IMR-90 (cell line): ENCODE data around the gene AGAP2. TPM values are rescaled to one million over a fixed set of nuclear protein-coding genes. Genes with fewer than 3 reads are reported as not detected.

Experiments used
- ATAC-seq: fragments of 200-7000 bp; cut with Tn5 transposase; 2 replicates; pipeline ENCODE4 v1.9.1; 2020; ENCODE audit warnings: low read depth, mild to moderate bottlenecking, moderate library complexity
- BruUV-seq: library from RNA; stranded (reverse); fragments of 400-500 nt; replicated peaks from 2 replicates; lab custom pipeline; 2021; lab: Mats Ljungman, UMichigan
- CTCF ChIA-PET: fragments of 300-600 bp; formaldehyde crosslinking; extraction: SDS; loops from one replicate; lab custom pipeline; 2021; ENCODE audit warnings: antibody characterized with exemption; lab: Yijun Ruan, JAX
- POLR2A ChIA-PET: fragments of 300-600 bp; sonication (Branson Sonifier 250); formaldehyde crosslinking; loops from one replicate; lab custom pipeline; 2022; ENCODE audit warnings: antibody characterized with exemption; ENCODE audit not compliant: unreplicated experiment; lab: Charles Lee
- DNase-seq: peaks from one replicate; pipeline ENCODE4 v3.0.0; 2013
- H2AFZ ChIP-seq: replicated peaks from 2 replicates; pipeline ENCODE3; 2013; ENCODE audit warnings: low read length, mild to moderate bottlenecking; ENCODE audit not compliant: poor library complexity
- H2AK5ac ChIP-seq: 2 replicates; pipeline ENCODE4 v1.6.1; 2013; ENCODE audit warnings: low read depth, low read length, inconsistent platforms
- H2AK9ac ChIP-seq: replicated peaks from 2 replicates; pipeline ENCODE3; 2013; ENCODE audit warnings: mild to moderate bottlenecking, low read depth, low read length, moderate library complexity; ENCODE audit not compliant: poor library complexity
- H2BK120ac ChIP-seq: 2 replicates; pipeline ENCODE4 v1.6.1; 2013; ENCODE audit warnings: low read depth, low read length, inconsistent platforms
- H2BK15ac ChIP-seq: 3 replicates; pipeline ENCODE4 v1.6.1; 2013; ENCODE audit warnings: low read depth, low read length, inconsistent platforms
- H2BK20ac ChIP-seq: 2 replicates; pipeline ENCODE4 v1.6.1; 2013; ENCODE audit warnings: low read depth, mild to moderate bottlenecking, inconsistent platforms, low read length, moderate library complexity
- H2BK5ac ChIP-seq: 2 replicates; pipeline ENCODE4 v1.6.1; 2013; ENCODE audit warnings: mild to moderate bottlenecking, low read depth, low read length, inconsistent platforms; ENCODE audit not compliant: poor library complexity, severe bottlenecking
- H3K14ac ChIP-seq: replicated peaks from 2 replicates; pipeline ENCODE4 v1.6.1; 2013; ENCODE audit warnings: low read depth, low read length, inconsistent platforms
- H3K18ac ChIP-seq: 2 replicates; pipeline ENCODE4 v1.6.1; 2013; ENCODE audit warnings: low read depth, low read length, control low read depth
- H3K23ac ChIP-seq: 2 replicates; pipeline ENCODE4 v1.6.1; 2013; ENCODE audit warnings: low read depth, low read length, inconsistent platforms
- H3K27ac ChIP-seq: 2 replicates; pipeline ENCODE4 v1.5.1; 2013; ENCODE audit warnings: mild to moderate bottlenecking, control low read depth, low read length; ENCODE audit not compliant: insufficient read depth
- H3K27me3 ChIP-seq: 2 replicates; pipeline ENCODE4 v1.6.1; 2013; ENCODE audit warnings: low read length; ENCODE audit not compliant: control insufficient read depth, insufficient read depth
- H3K36me3 ChIP-seq: 2 replicates; pipeline ENCODE4 v1.6.1; 2013; ENCODE audit warnings: low read length, mixed read lengths; ENCODE audit not compliant: control insufficient read depth, insufficient read depth
- H3K4ac ChIP-seq: 2 replicates; pipeline ENCODE4 v1.6.1; 2013; ENCODE audit warnings: low read depth, low read length, inconsistent platforms
- H3K4me1 ChIP-seq: 2 replicates; pipeline ENCODE4 v1.6.1; 2013; ENCODE audit warnings: low read length, mixed read lengths; ENCODE audit not compliant: control insufficient read depth, insufficient read depth
- H3K4me2 ChIP-seq: 2 replicates; pipeline ENCODE4 v1.6.1; 2013; ENCODE audit warnings: low read depth, mild to moderate bottlenecking, control low read depth, low read length, moderate library complexity
- H3K4me3 ChIP-seq: 2 replicates; pipeline ENCODE4 v1.5.1; 2013; ENCODE audit warnings: low read depth, mild to moderate bottlenecking, control low read depth, low read length, moderate library complexity; ENCODE audit not compliant: insufficient read depth
- H3K56ac ChIP-seq: 2 replicates; pipeline ENCODE4 v1.6.1; 2013; ENCODE audit warnings: low read length, inconsistent platforms; ENCODE audit not compliant: insufficient read depth; ENCODE audit errors: extremely low read depth
- H3K79me1 ChIP-seq, 2 experiments: 2 replicates each; pipeline ENCODE4 v1.6.1; 2013; ENCODE audit warnings: low read length in 2 of 2, inconsistent platforms in 1 of 2, low read depth in 1 of 2
- H3K9ac ChIP-seq: 2 replicates; pipeline ENCODE4 v1.6.1; 2013; ENCODE audit warnings: low read depth, low read length, control low read depth
- H3K9me1 ChIP-seq: 2 replicates; pipeline ENCODE4 v1.6.1; 2013; ENCODE audit warnings: low read length, inconsistent platforms; ENCODE audit not compliant: insufficient read depth
- H3K9me3 ChIP-seq: 2 replicates; pipeline ENCODE4 v1.6.1; 2013; ENCODE audit warnings: low read length; ENCODE audit not compliant: control insufficient read depth, insufficient read depth
- H4K20me1 ChIP-seq: 2 replicates; pipeline ENCODE4 v1.6.1; 2013; ENCODE audit warnings: low read length, inconsistent platforms; ENCODE audit not compliant: insufficient read depth
- H4K5ac ChIP-seq: 2 replicates; pipeline ENCODE4 v1.6.1; 2013; ENCODE audit warnings: mild to moderate bottlenecking, low read depth, low read length, control low read depth
- H4K8ac ChIP-seq, 2 experiments: 2 replicates each; pipeline ENCODE4 v1.6.1; 2013; ENCODE audit warnings: low read depth in 2 of 2, low read length in 2 of 2, control low read depth in 1 of 2, inconsistent platforms in 1 of 2
- H4K91ac ChIP-seq: 2 replicates; pipeline ENCODE4 v1.6.1; 2013; ENCODE audit warnings: low read depth, low read length, inconsistent platforms; ENCODE audit not compliant: insufficient read depth
- BHLHE40 ChIP-seq: fragments of 150-350 bp; IDR thresholded peaks from 2 replicates; pipeline ENCODE4 v1.6.1; 2016; ENCODE audit warnings: mild to moderate bottlenecking, low read depth, low read length
- CEBPB ChIP-seq: IDR thresholded peaks from 2 replicates; pipeline ENCODE4 v1.6.1; 2012; ENCODE audit warnings: low read depth, low read length, improper control_type of control experiment
- CHD1 ChIP-seq: IDR thresholded peaks from 2 replicates; pipeline ENCODE4 v1.6.1; 2012; ENCODE audit warnings: low read depth, low read length, improper control_type of control experiment
- CTCF ChIP-seq: conservative IDR thresholded peaks from 2 replicates; pipeline ENCODE4 v1.5.1; 2012; ENCODE audit warnings: mild to moderate bottlenecking, low read depth, low read length, improper control_type of control experiment
- ELK1 ChIP-seq: fragments of 150-350 bp; IDR thresholded peaks from 2 replicates; pipeline ENCODE4 v1.6.1; 2016; ENCODE audit warnings: low read depth, mild to moderate bottlenecking, low read length, moderate library complexity, borderline replicate concordance
- FOS ChIP-seq: fragments of 150-350 bp; IDR thresholded peaks from 2 replicates; pipeline ENCODE4 v1.6.1; 2016; ENCODE audit warnings: low read depth, low read length
- MAFK ChIP-seq: IDR thresholded peaks from 2 replicates; pipeline ENCODE4 v1.6.1; 2012; ENCODE audit warnings: low read depth, low read length, improper control_type of control experiment
- MAZ ChIP-seq: IDR thresholded peaks from 2 replicates; pipeline ENCODE4 v1.6.1; 2012; ENCODE audit warnings: low read depth, mild to moderate bottlenecking, low read length, improper control_type of control experiment, moderate library complexity, borderline replicate concordance
- MXI1 ChIP-seq: IDR thresholded peaks from 2 replicates; pipeline ENCODE4 v1.6.1; 2012; ENCODE audit warnings: low read depth, mild to moderate bottlenecking, low read length, moderate library complexity, borderline replicate concordance
- NFE2L2 ChIP-seq: fragments of 150-350 bp; IDR thresholded peaks from 2 replicates; pipeline ENCODE4 v1.6.1; 2016; ENCODE audit warnings: low read depth, mild to moderate bottlenecking, low read length
- POLR2A ChIP-seq: IDR thresholded peaks from 2 replicates; pipeline ENCODE4 v1.6.1; 2012; ENCODE audit warnings: mild to moderate bottlenecking, low read depth, low read length
- RAD21 ChIP-seq: IDR thresholded peaks from 2 replicates; pipeline ENCODE4 v1.6.1; 2012; ENCODE audit warnings: low read length, improper control_type of control experiment
- RCOR1 ChIP-seq: IDR thresholded peaks from 2 replicates; pipeline ENCODE4 v1.6.1; 2012; ENCODE audit warnings: mild to moderate bottlenecking, low read length, improper control_type of control experiment; ENCODE audit not compliant: insufficient replicate concordance
- RFX5 ChIP-seq: IDR thresholded peaks from 2 replicates; pipeline ENCODE4 v1.8.0; 2012; ENCODE audit warnings: low read depth, mild to moderate bottlenecking, low read length, moderate library complexity
- SMC3 ChIP-seq: fragments of 150-350 bp; IDR thresholded peaks from 2 replicates; pipeline ENCODE4 v1.6.1; 2016; ENCODE audit warnings: low read depth, mild to moderate bottlenecking, antibody characterized with exemption, low read length, moderate library complexity
- USF2 ChIP-seq: fragments of 150-350 bp; IDR thresholded peaks from 2 replicates; pipeline ENCODE4 v1.6.1; 2017; ENCODE audit warnings: mild to moderate bottlenecking, antibody characterized with exemption, low read length, low read depth
- WGBS, 2 experiments: methylation state at CpG; one replicate each; pipeline versions ENCODE4 v1.1.5 to v1.1.7; 2013; ENCODE audit warnings: missing lambda C conversion rate in 2 of 2; ENCODE audit not compliant: insufficient read length in 1 of 2; ENCODE audit errors: extremely low coverage in 2 of 2; 5-methylcytosine and 5-hydroxymethylcytosine counted together
- dilution Hi-C: fragments of 300-500 bp; cut with HindIII; formaldehyde crosslinking; loops from one replicate; pipeline ENCODE4 v1.14.3; 2018; ENCODE audit warnings: low sequenced_read_pairs; ENCODE audit not compliant: unreplicated experiment
- in situ Hi-C: fragments of 300-500 bp; cut with MboI; formaldehyde crosslinking; loops from 3 replicates; pipeline ENCODE4 v1.14.3; 2019; ENCODE audit warnings: low sequenced_read_pairs, inconsistent platforms, mixed read lengths
- intact Hi-C: fragments of 100-400 bp; cut with micrococcal nuclease; formaldehyde crosslinking; loops from 2 replicates; pipeline ENCODE4 v1.10.0; 2022
- polyA plus RNA-seq, 3 experiments: library from polyadenylated mRNA; depleted of rRNA; stranded (reverse); fragments of >200 nt; gene quantifications; 2 replicates each; pipeline ENCODE4 v1.2.3, GENCODE V29; 2012; ENCODE audit warnings: low replicate concordance in 1 of 3
- total RNA-seq: library from RNA; depleted of rRNA; stranded (reverse); fragments of >200 nt; gene quantifications from 2 replicates; pipeline ENCODE4 v1.2.3, GENCODE V29; 2012

The AGAP2 gene
- total and polyA plus RNA-seq, 2 of the 4 experiments (the other 2 are of a cell fraction), result 0.03 to 0.18 TPM

GRCh38 chr12:57741413-57741789, 2.9 kb upstream of the AGAP2 start:
- H3K23ac ChIP-seq, result no peak overlapping the region
- H3K4me1 ChIP-seq, result peaks cover 6% of the 10 kb centered on the region
- ATAC-seq (no peak), DNase-seq (no peak)
- no peak overlapping the region for H2BK120ac ChIP-seq
- H4K5ac ChIP-seq, result no peak overlapping the region
- no peak overlapping the region for H3K14ac ChIP-seq
- H2AFZ ChIP-seq, result no peak overlapping the region
- TF ChIP-seq RFX5 (no peak), CEBPB (no peak), ELK1 (no peak), CTCF (no peak), FOS (no peak), BHLHE40 (no peak), MXI1 (no peak), MAZ (no peak), RCOR1 (no peak), CHD1 (no peak), USF2 (no peak), NFE2L2 (no peak), POLR2A (no peak), MAFK (no peak), SMC3 (no peak), RAD21 (no peak)
- dilution Hi-C loops (no loop called here), intact Hi-C loops (no loop called here), in situ Hi-C loops (no loop called here)
- WGBS, 2 experiments, result no CpG with 5 or more reads among the region's 1 CpG
- no peak overlapping the region for H4K91ac ChIP-seq
- no peak overlapping the region for H3K27ac ChIP-seq
- no peak overlapping the region for H3K4me2 ChIP-seq
- no peak overlapping the region for H4K8ac ChIP-seq
- POLR2A ChIA-PET, result no interaction called here
- BruUV-seq, result no TSS peak
- peaks cover 2% of the 10 kb centered on the region; the same call in 1 of the 2 replicates for H3K9me3 ChIP-seq
- no peak overlapping the region for H3K18ac ChIP-seq
- no peak overlapping the region for H2BK5ac ChIP-seq
- CTCF ChIA-PET, result no interaction called here
- H2BK15ac ChIP-seq, result no peak overlapping the region
- H2AK9ac ChIP-seq, result no peak overlapping the region
- H3K27me3 ChIP-seq, result peaks cover 55% of the 10 kb centered on the region
- H3K79me1 ChIP-seq, result peaks cover 10 to 19% of the 10 kb centered on the region in 2 experiments; a peak in 3 of 4 replicates
- no peak overlapping the region for H3K4ac ChIP-seq
- no peak overlapping the region for H2AK5ac ChIP-seq
- 0 out of 2 replicates have a peak, but pooled peaks cover 3% of the 10 kb centered on the region for H4K20me1 ChIP-seq
- H3K9ac ChIP-seq, result no peak overlapping the region
- peaks cover 1% of the 10 kb centered on the region; the same call in 1 of the 2 replicates for H3K36me3 ChIP-seq
- H3K9me1 ChIP-seq, result peaks cover 6% of the 10 kb centered on the region
- H2BK20ac ChIP-seq, result no peak overlapping the region
- no peak overlapping the region for H3K4me3 ChIP-seq
- H3K56ac ChIP-seq, result no peak overlapping the region
